Heart left ventricle (tissue), 13 donors: Measurements from ENCODE around the gene SLC43A3.

Experiments
- CTCF ChIP-seq, 12 donors: fragments of 200-600 bp; sonication (generic) in 4 of 12; IDR thresholded peaks; one replicate each; pipeline versions ENCODE4 v1.5.0 to v1.8.0; 2018 to 2022; ENCODE audit warnings: antibody characterized with exemption in 12 of 12, mild to moderate bottlenecking in 5 of 12
- POLR2A ChIP-seq, 2 donors: fragments of 450-650 bp; IDR thresholded peaks; one replicate each; pipeline ENCODE4 v1.6.1; 2017; ENCODE audit warnings: antibody characterized with exemption in 2 of 2, mild to moderate bottlenecking in 2 of 2, moderate library complexity in 2 of 2
- donor health status: ischemic (EF 13 %, LVEDD 7.1; RV severe dilation, severe dysfunction).
- donor health status: DM: no; HTN: yes; CAD: no.
- donor health status: DM: no; HTN: no; CAD: no.
- donor health status: ischemic (EF 25% LVEDD 6.9; RV normal size, moderate dysfunction).
- donor health status: ischemic (EF 25% LVEDD 5.7; RV mildly dilated, moderate dysfunction).
- donor health status: ischemic (EF 35%, LVEDD 5.7; RV mildly dilated, moderate dysfunction).
- donor health status: nonischemic (EF 11% LVEDD 7.7; RV severe dilation, severe dysfunction).
- donor health status: DM: yes; HTN: yes; CAD: no.
- donor health status: PGD.
- donor health status: ischemic (EF 29% LVEDD 5.4; RV normal size, mild dysfunction).
- donor health status: nonischemic (EF 23%, LVEDD 6.1; RV moderate dilation, normal function).

GRCh38 chr11:57428643-57429042, 1.7 kb upstream of the SLC43A3 start:
- TF ChIP-seq CTCF (IDR thresholded peaks at IDR 0.05) (no peak), POLR2A (IDR thresholded peaks at IDR 0.05) (no peak)
